BLaER1 treated with 17β-estradiol and CSF1 and Interleukin-3, amounts not matched to agents 10 nM and 100 nM (cell line): ENCODE results near the gene OR2AT4.
A peak's percentile ranks its signal among the peaks of the same experiment; 100 is the strongest.
"Not testable (repeated sequence)": the region's sequence is repeated elsewhere in the genome, so short reads cannot be mapped to it uniquely, and the experiment has no call there.

Experiments
- H3K27ac ChIP-seq, 11 experiments: shearing (Covaris generic); formaldehyde crosslinking; 2 replicates each; pipeline ENCODE4 v1.8.1; 2022
- H3K27me3 ChIP-seq, 11 experiments: shearing (Covaris generic); formaldehyde crosslinking; 2 replicates each; pipeline ENCODE4 v1.8.1; 2022
- H3K36me3 ChIP-seq, 11 experiments: shearing (Covaris generic); formaldehyde crosslinking; 2 replicates each; pipeline ENCODE4 v1.8.1; 2022
- H3K4me1 ChIP-seq, 10 experiments: shearing (Covaris generic); formaldehyde crosslinking; 2 replicates each; pipeline ENCODE4 v1.8.1; 2022
- H3K4me2 ChIP-seq, 11 experiments: shearing (Covaris generic); formaldehyde crosslinking; 2 replicates each; pipeline ENCODE4 v1.8.1; 2022
- H3K4me3 ChIP-seq, 10 experiments: shearing (Covaris generic); formaldehyde crosslinking; 2 replicates each; pipeline ENCODE4 v1.8.1; 2022
- H3K9ac ChIP-seq, 11 experiments: shearing (Covaris generic); formaldehyde crosslinking; 2 replicates each; pipeline ENCODE4 v1.8.1; 2022
- H3K9me3 ChIP-seq, 11 experiments: shearing (Covaris generic); formaldehyde crosslinking; replicated peaks in 1 of 11; 2 replicates each; pipeline ENCODE4 v1.8.1; 2022
- H4K20me1 ChIP-seq, 11 experiments: shearing (Covaris generic); formaldehyde crosslinking; 2 replicates each; pipeline ENCODE4 v1.8.1; 2022
- Cebpa-rat ChIP-seq, 11 experiments: shearing (Covaris generic); IDR thresholded peaks; 2 replicates each; pipeline ENCODE4 v1.8.1; 2022

Gene OR2AT4

GRCh38 chr11:75112200-75112599 is 15.5 kb upstream of the OR2AT4 start:
- H3K4me3 ChIP-seq: no peak overlapping the region
- no peak overlapping the region for H3K27ac ChIP-seq
- no peaks in the 10 kb centered on the region for H4K20me1 ChIP-seq
- no peaks in the 10 kb centered on the region for H3K27me3 ChIP-seq
- peaks cover 52 to 66% (median 58%) of the 10 kb centered on the region in 11 experiments for H3K9me3 ChIP-seq
- no peak overlapping the region for H3K4me2 ChIP-seq
- no peak overlapping the region for H3K9ac ChIP-seq
- H3K36me3 ChIP-seq: no peaks in the 10 kb centered on the region
- no peaks in the 10 kb centered on the region for H3K4me1 ChIP-seq
- no peak for TF ChIP-seq Cebpa-rat (IDR thresholded peaks at IDR 0.05)

- no peaks in the 10 kb centered on the region for H3K27me3 ChIP-seq
- H3K4me1 ChIP-seq: peaks cover 0 to 5% (median 0%) of the 10 kb centered on the region in 10 experiments; a peak in 2 of 20 replicates
- H3K4me3 ChIP-seq: no peak overlapping the region
- H3K4me2 ChIP-seq: no peak overlapping the region
- H3K36me3 ChIP-seq: no peaks in the 10 kb centered on the region
- H3K9ac ChIP-seq: no peak overlapping the region
- H3K9me3 ChIP-seq: peaks cover 25 to 34% (median 26%) of the 10 kb centered on the region in 11 experiments
- H3K27ac ChIP-seq: no peak overlapping the region
- TF ChIP-seq Cebpa-rat (IDR thresholded peaks at IDR 0.05): no peak
- H4K20me1 ChIP-seq: no peaks in the 10 kb centered on the region
These were observed 10.5 kb upstream of the OR2AT4 start for GRCh38 chr11:75107187-75107586.

- not testable (repeated sequence) for H3K4me2 ChIP-seq, H3K4me3 ChIP-seq, H3K27me3 ChIP-seq, H4K20me1 ChIP-seq, H3K9ac ChIP-seq, H3K36me3 ChIP-seq, H3K4me1 ChIP-seq, H3K27ac ChIP-seq
- peaks cover 14 to 24% (median 16%) of the 10 kb centered on the region in 11 experiments for H3K9me3 ChIP-seq
These were observed 9.4 kb upstream of the OR2AT4 start for GRCh38 chr11:75105967-75106681.

- H3K9me3 ChIP-seq: peaks cover 8 to 19% (median 10%) of the 10 kb centered on the region in 11 experiments; a peak in 20 of 22 replicates
- H4K20me1 ChIP-seq: no peaks in the 10 kb centered on the region
- no peak overlapping the region for H3K9ac ChIP-seq
- no peak overlapping the region for H3K27ac ChIP-seq
- TF ChIP-seq Cebpa-rat (IDR thresholded peaks at IDR 0.05): no peak
- H3K4me1 ChIP-seq: peaks cover 0 to 10% (median 0%) of the 10 kb centered on the region in 10 experiments; a peak in 7 of 20 replicates
- no peak overlapping the region for H3K4me3 ChIP-seq
- H3K36me3 ChIP-seq: no peaks in the 10 kb centered on the region
- H3K4me2 ChIP-seq: no peak overlapping the region
- no peaks in the 10 kb centered on the region for H3K27me3 ChIP-seq
These were observed 8.8 kb upstream of the OR2AT4 start for GRCh38 chr11:75105462-75105925.

DNA sequence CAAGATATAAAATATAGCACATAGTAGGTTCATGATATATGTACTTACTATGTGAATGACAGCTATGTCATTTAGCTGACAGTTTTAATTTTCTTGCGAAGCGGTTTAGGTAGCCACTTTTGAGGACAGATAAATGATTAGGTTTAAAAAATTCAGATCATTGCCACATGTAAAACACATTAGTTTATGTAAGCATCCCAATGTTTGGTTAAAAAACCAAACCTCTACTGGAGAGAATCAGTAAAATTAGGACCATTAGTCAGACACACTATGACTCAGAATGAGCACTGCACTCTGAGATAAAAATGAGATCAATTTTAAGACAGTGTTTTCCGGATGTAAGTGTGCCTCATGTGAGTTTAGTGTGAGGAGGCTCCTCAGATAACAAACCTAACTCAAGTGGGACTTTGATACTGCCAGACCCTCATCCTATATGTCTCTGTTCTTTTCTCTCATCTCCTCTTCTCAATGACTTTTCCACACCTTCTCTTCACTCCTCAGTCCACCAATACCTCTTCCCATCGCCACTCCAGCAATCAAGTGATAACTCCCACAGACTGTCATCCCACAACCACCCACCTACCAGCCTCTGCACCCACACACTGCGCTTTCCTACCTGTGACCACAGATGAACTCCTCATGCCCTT is 6.8 kb upstream of the OR2AT4 start:
- Histone ChIP-seq H3K36me3 (no peaks in the 10 kb centered on the region), H3K27ac (no peak overlapping the region), H3K27me3 (no peaks in the 10 kb centered on the region), H3K4me1 (peaks cover 0 to 18% (median 0%) of the 10 kb centered on the region in 10 experiments; a peak in 7 of 20 replicates), H3K4me3 (no peak overlapping the region), H4K20me1 (no peaks in the 10 kb centered on the region), H3K9me3 (peaks cover 0 to 7% (median 0%) of the 10 kb centered on the region in 11 experiments; a peak in 5 of 22 replicates), H3K4me2 (no peak overlapping the region), H3K9ac (no peak overlapping the region)
- TF ChIP-seq Cebpa-rat (IDR thresholded peaks at IDR 0.05): no peak

DNA sequence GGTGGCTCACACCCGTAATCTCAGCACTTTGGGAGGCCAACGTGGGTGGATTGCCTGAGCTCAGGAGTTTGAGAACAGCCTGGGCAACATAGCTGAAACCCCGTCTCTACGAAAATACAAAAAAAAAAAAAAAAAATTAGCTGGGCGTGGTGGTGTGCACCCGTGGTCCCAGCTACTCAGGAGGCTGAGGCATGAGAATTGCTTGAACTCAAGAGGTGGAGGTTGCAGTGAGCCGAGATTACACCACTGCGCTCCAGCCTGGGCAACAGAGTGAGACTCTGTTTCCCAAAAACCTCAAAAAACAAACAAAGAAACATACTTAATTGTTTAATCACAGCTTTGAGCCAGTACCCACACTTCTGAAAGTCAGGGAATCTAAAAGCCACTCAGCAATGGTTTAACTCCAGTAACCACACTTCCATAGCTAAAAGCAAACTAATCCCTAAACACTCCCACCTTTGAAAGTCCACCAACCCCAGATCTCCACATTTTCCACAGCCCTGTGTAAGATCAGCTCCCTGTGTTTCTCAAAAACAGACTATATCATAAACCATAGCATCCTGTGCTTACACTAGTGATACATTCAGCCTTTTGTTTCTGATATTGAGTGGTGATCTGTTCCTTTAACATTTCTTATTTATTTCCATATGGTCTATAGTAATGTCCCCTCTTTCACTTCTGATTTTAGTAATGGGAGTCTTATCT is 4.9 kb upstream of the OR2AT4 start:
- Histone ChIP-seq H3K27me3 (no peaks in the 10 kb centered on the region), H4K20me1 (no peaks in the 10 kb centered on the region), H3K36me3 (no peaks in the 10 kb centered on the region), H3K9me3 (peaks cover 0 to 5% (median 0%) of the 10 kb centered on the region in 11 experiments; a peak in 5 of 22 replicates), H3K4me1 (peaks cover 0 to 18% (median 0%) of the 10 kb centered on the region in 10 experiments; a peak in 7 of 20 replicates), H3K4me2 (no peak overlapping the region; a peak in 1 of 22 replicates), H3K4me3 (no peak overlapping the region), H3K9ac (no peak overlapping the region), H3K27ac (no peak overlapping the region)
- no peak for TF ChIP-seq Cebpa-rat (IDR thresholded peaks at IDR 0.05)

DNA sequence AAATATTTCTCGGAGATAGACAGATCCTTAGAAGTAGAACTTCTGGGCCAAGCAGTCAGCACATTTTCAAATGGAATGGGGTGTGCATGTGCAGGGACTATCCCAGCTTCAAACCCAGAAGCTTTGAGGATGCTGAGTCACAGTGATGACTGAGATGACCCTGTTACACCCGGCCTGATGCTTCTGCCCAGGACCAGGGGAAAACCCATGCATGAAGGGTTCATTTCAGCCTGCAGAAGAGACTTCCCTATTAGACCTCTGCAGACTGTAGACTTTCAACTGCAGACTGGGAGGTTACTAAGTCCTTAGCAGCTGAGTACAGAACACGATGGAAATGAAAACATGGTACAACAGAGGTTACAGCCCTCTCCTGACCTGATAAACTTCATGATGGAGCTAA is 3.6 kb upstream of the OR2AT4 start:
- Histone ChIP-seq H3K27ac (peak overlapping the region in 1 of 11 experiments; percentile 33; a peak in 2 of 22 replicates), H3K4me3 (no peak overlapping the region), H3K9me3 (no peaks in the 10 kb centered on the region), H3K9ac (no peak overlapping the region), H3K4me1 (peaks cover 0 to 18% (median 0%) of the 10 kb centered on the region in 10 experiments; a peak in 7 of 20 replicates), H3K36me3 (no peaks in the 10 kb centered on the region), H4K20me1 (no peaks in the 10 kb centered on the region), H3K27me3 (no peaks in the 10 kb centered on the region), H3K4me2 (peak overlapping the region in 3 of 11 experiments; percentile 19 to 61 (median 37); a peak in 5 of 22 replicates)
- TF ChIP-seq Cebpa-rat (IDR thresholded peaks at IDR 0.05): no peak

DNA sequence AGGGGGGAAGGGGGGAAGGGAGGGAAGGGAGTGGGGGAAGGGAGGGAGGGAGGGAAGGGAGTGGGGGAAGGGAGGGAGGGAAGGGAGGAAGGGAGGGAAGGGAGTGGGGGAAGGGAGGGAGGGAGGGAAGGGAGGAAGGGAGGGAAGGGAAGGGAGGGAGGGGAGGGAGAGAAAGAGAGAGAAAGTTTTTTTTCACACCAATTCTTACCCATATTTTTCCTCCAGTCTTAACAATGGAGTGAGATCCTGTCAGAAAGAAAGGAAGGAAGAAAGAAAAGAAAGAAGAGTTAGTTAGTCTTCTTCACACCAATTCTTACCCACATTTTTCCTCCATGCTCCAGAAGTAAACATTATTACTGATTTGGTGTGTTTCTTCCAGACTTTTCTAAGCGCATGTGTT is 3.0 kb upstream of the OR2AT4 start:
- Histone ChIP-seq H3K27me3 (no peaks in the 10 kb centered on the region), H3K27ac (peak overlapping the region in 1 of 11 experiments; percentile 33; a peak in 2 of 22 replicates), H3K4me1 (peaks cover 0 to 18% (median 0%) of the 10 kb centered on the region in 10 experiments; a peak in 7 of 20 replicates), H4K20me1 (no peaks in the 10 kb centered on the region), H3K9ac (no peak overlapping the region), H3K4me3 (no peak overlapping the region), H3K9me3 (no peaks in the 10 kb centered on the region), H3K4me2 (peak overlapping the region in 1 of 11 experiments; percentile 61; a peak in 2 of 22 replicates), H3K36me3 (no peaks in the 10 kb centered on the region)
- TF ChIP-seq Cebpa-rat (IDR thresholded peaks at IDR 0.05): no peak

- not testable (repeated sequence) for H3K9ac ChIP-seq, H3K27ac ChIP-seq, H3K4me3 ChIP-seq, H4K20me1 ChIP-seq, H3K36me3 ChIP-seq, H3K9me3 ChIP-seq, H3K27me3 ChIP-seq, H3K4me2 ChIP-seq
- peaks cover 0 to 18% (median 0%) of the 10 kb centered on the region in 10 experiments; a peak in 7 of 20 replicates for H3K4me1 ChIP-seq
These were observed 2.3 kb upstream of the OR2AT4 start for GRCh38 chr11:75098835-75099439.

GRCh38 chr11:75098181-75098580 is 1.5 kb upstream of the OR2AT4 start:
- H3K27me3 ChIP-seq, H3K9ac ChIP-seq, H3K36me3 ChIP-seq, H3K27ac ChIP-seq, H3K4me3 ChIP-seq, H3K9me3 ChIP-seq, H4K20me1 ChIP-seq, H3K4me2 ChIP-seq: not testable (repeated sequence)
- H3K4me1 ChIP-seq: peaks cover 0 to 14% (median 0%) of the 10 kb centered on the region in 10 experiments; a peak in 7 of 20 replicates
